Type B pancreatic cell (in vitro differentiated cells): ENCODE results near the gene WNT6. TPM values are rescaled to one million over a fixed set of nuclear protein-coding genes. Genes with fewer than 3 reads are reported as not detected.

Experiments
- DNase-seq: peaks from one replicate; pipeline ENCODE4 v3.0.0; 2021; ENCODE audit warnings: mixed read lengths; ENCODE audit not compliant: unreplicated experiment; ENCODE audit errors: extremely low spot score
- H3K27ac Mint-ChIP-seq: 2 replicates; pipeline ENCODE4 v1.8.0; 2021; ENCODE audit warnings: mild to moderate bottlenecking, mixed read lengths
- H3K27me3 Mint-ChIP-seq: 2 replicates; pipeline ENCODE4 v1.8.0; 2021; ENCODE audit warnings: mixed read lengths
- H3K36me3 Mint-ChIP-seq: 2 replicates; pipeline ENCODE4 v1.8.0; 2021; ENCODE audit warnings: mixed read lengths
- H3K4me1 Mint-ChIP-seq: one replicate; pipeline ENCODE4 v1.8.0; 2021; ENCODE audit warnings: mixed read lengths; ENCODE audit not compliant: unreplicated experiment
- H3K4me3 Mint-ChIP-seq: 2 replicates; pipeline ENCODE4 v1.8.0; 2021; ENCODE audit warnings: mild to moderate bottlenecking, mixed read lengths
- H3K9me3 Mint-ChIP-seq: 2 replicates; pipeline ENCODE4 v1.8.0; 2021; ENCODE audit warnings: mixed read lengths
- CTCF ChIP-seq: fragments of 200-600 bp; sonication (generic); conservative IDR thresholded peaks from 2 replicates; pipeline ENCODE4 v1.5.0; 2021; ENCODE audit warnings: antibody characterized with exemption, mild to moderate bottlenecking
- total RNA-seq: library from RNA; stranded (reverse); gene quantifications from 2 replicates; pipeline ENCODE4 v1.2.1, GENCODE V29; 2021; ENCODE audit warnings: low replicate concordance

The WNT6 gene
- total RNA-seq, 1 donor from 2014 or later = 24.7 TPM

- Mint-ChIP-seq H3K4me1 (peaks cover 10% of the 10 kb centered on the region), H3K9me3 (no peaks in the 10 kb centered on the region), H3K36me3 (no peaks in the 10 kb centered on the region), H3K27ac (no peak overlapping the region), H3K4me3 (no peak overlapping the region), H3K27me3 (peaks cover 70% of the 10 kb centered on the region)
- TF ChIP-seq CTCF = no peak
- DNase-seq = no peak
Observed at GRCh38 chr2:218888341-218888740, 28.7 kb downstream of the WNT6 start.

GRCh38 chr2:218889937-218890336 is 30.3 kb downstream of the WNT6 start:
- Mint-ChIP-seq H3K4me3 (no peak overlapping the region), H3K4me1 (peaks cover 16% of the 10 kb centered on the region)

GRCh38 chr2:218890369-218890768 is 30.8 kb downstream of the WNT6 start:
- no peak overlapping the region for H3K4me3 Mint-ChIP-seq
- DNase-seq = no peak
- H3K27ac Mint-ChIP-seq = no peak overlapping the region
- no peaks in the 10 kb centered on the region for H3K36me3 Mint-ChIP-seq
- H3K27me3 Mint-ChIP-seq = peaks cover 73% of the 10 kb centered on the region
- peaks cover 14% of the 10 kb centered on the region for H3K4me1 Mint-ChIP-seq
- no peak for TF ChIP-seq CTCF
- H3K9me3 Mint-ChIP-seq = no peaks in the 10 kb centered on the region

More at GRCh38 chr2:218889937-218890336, 30.3 kb downstream of the WNT6 start:
- Mint-ChIP-seq H3K27me3 (peaks cover 73% of the 10 kb centered on the region), H3K36me3 (no peaks in the 10 kb centered on the region), H3K27ac (no peak overlapping the region), H3K9me3 (no peaks in the 10 kb centered on the region)
- TF ChIP-seq CTCF = no peak
- no peak for DNase-seq

- Mint-ChIP-seq H3K36me3 (no peaks in the 10 kb centered on the region), H3K4me1 (peaks cover 22% of the 10 kb centered on the region), H3K27ac (no peak overlapping the region), H3K4me3 (no peak overlapping the region), H3K27me3 (peaks cover 72% of the 10 kb centered on the region), H3K9me3 (no peaks in the 10 kb centered on the region)
- DNase-seq = no peak
- TF ChIP-seq CTCF = no peak
Observed at GRCh38 chr2:218891275-218892135, 31.9 kb downstream of the WNT6 start.

- peak; percentile 79 for DNase-seq
- Mint-ChIP-seq H3K27me3 (peaks cover 64% of the 10 kb centered on the region), H3K4me3 (peak overlapping the region; percentile 76), H3K27ac (no peak overlapping the region), H3K9me3 (no peaks in the 10 kb centered on the region), H3K4me1 (peaks cover 22% of the 10 kb centered on the region), H3K36me3 (no peaks in the 10 kb centered on the region)
- peak; percentile 64 for TF ChIP-seq CTCF
Observed at GRCh38 chr2:218892693-218893348, 33.2 kb downstream of the WNT6 start.
